Inferior parietal cortex (tissue), 1 donor: Measurements from ENCODE around the gene SEMA4D.

Experiments used
- DNase-seq: peaks from one replicate; pipeline ENCODE4 v3.0.0-alpha.2; 2016; ENCODE audit errors: extremely low spot score

SEMA4D gene

GRCh38 chr9:89502038-89502601 is 4.2 kb upstream of the SEMA4D start:
- no peak for DNase-seq

- no peak for DNase-seq
Measured at GRCh38 chr9:89501311-89501898, 3.5 kb upstream of the SEMA4D start.

- DNase-seq: no peak
Measured at GRCh38 chr9:89500008-89500407, 2.1 kb upstream of the SEMA4D start.

- no peak for DNase-seq
Measured at GRCh38 chr9:89498852-89499480, 1.1 kb upstream of the SEMA4D start.

GRCh38 chr9:89497257-89497963 is 503 bp downstream of the SEMA4D start:
- DNase-seq: no peak

- DNase-seq: no peak
Measured at GRCh38 chr9:89496645-89497256, 1.2 kb downstream of the SEMA4D start.

GRCh38 chr9:89495824-89496560 is 1.9 kb downstream of the SEMA4D start:
- no peak for DNase-seq

- DNase-seq: no peak
Measured at GRCh38 chr9:89494199-89494598, 3.7 kb downstream of the SEMA4D start.

GRCh38 chr9:89493671-89494070 is 4.2 kb downstream of the SEMA4D start:
- no peak for DNase-seq

GRCh38 chr9:89493181-89493580 is 4.7 kb downstream of the SEMA4D start:
- DNase-seq: no peak

GRCh38 chr9:89492586-89492985 is 5.3 kb downstream of the SEMA4D start:
- DNase-seq: no peak

- no peak for DNase-seq
Measured at GRCh38 chr9:89491694-89492093, 6.2 kb downstream of the SEMA4D start.

- DNase-seq: no peak
Measured at GRCh38 chr9:89489548-89490530, 8.1 kb downstream of the SEMA4D start.

GRCh38 chr9:89488936-89489335 is 9.0 kb downstream of the SEMA4D start:
- DNase-seq: no peak

- no peak for DNase-seq
Measured at GRCh38 chr9:89488131-89488530, 9.8 kb downstream of the SEMA4D start.

GRCh38 chr9:89486681-89487080 is 11.2 kb downstream of the SEMA4D start:
- DNase-seq: no peak

GRCh38 chr9:89484475-89485404 is 13.2 kb downstream of the SEMA4D start:
- DNase-seq: no peak

- DNase-seq: no peak
Measured at GRCh38 chr9:89483592-89484474, 14.1 kb downstream of the SEMA4D start.
